SH-SY5Y (cell line): ENCODE results near the gene GPR39.

Experiments
- GATA2 ChIP-seq: IDR thresholded peaks from 2 replicates; pipeline ENCODE4 v1.6.1; 2011; ENCODE audit warnings: mild to moderate bottlenecking, low read depth, low read length
- GATA3 ChIP-seq: IDR thresholded peaks from 2 replicates; pipeline ENCODE4 v1.6.1; 2011; ENCODE audit warnings: low read depth, mild to moderate bottlenecking, low read length, moderate library complexity

- TF ChIP-seq GATA2, result no peak
- no peak for TF ChIP-seq GATA3
These were observed 104.7 kb downstream of the GPR39 start for GRCh38 chr2:132521341-132521740.
